Measurements from ENCODE around the gene EPB41L4B.

Gene EPB41L4B

DNA sequence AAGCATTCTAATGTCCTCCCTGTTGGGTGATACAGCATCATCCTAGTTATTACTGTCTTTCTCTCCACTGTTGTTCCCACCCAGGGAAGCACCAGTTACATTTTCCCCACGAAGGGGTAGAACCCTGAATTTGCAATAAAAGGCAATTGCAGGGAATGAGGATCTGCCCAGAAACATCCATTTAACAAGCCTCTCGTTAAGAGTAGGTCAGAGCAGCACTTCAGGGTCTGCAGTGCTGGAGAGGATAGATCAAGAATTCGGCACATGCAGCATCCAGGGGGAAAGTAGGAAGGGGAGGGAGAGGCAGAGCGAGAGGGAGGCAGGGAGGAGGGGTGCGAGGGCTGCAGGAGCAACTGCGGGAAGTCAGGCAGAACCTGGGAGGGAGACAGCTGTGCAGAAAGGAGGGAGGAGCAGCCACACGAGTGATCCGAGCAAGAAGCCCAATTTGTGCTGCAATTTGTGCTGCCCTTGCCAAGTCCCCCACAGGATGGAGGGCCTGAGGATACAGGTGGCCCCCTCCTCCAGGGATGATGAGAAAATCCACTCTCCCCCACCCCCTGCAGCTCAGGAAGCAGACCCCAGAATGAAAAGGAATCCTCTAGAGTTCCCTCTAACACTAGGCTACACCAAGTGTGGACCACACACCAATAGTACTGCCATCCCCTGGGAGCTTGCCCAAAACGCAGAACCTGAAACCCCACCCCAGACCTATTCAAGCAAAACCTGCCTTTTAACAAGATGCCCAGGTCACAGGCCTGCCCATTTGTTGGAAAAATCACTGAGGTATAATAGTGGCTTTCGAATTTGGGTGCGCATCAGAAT, 62.2 kb downstream of the EPB41L4B start:
- TF ChIP-seq, protein P1, sequence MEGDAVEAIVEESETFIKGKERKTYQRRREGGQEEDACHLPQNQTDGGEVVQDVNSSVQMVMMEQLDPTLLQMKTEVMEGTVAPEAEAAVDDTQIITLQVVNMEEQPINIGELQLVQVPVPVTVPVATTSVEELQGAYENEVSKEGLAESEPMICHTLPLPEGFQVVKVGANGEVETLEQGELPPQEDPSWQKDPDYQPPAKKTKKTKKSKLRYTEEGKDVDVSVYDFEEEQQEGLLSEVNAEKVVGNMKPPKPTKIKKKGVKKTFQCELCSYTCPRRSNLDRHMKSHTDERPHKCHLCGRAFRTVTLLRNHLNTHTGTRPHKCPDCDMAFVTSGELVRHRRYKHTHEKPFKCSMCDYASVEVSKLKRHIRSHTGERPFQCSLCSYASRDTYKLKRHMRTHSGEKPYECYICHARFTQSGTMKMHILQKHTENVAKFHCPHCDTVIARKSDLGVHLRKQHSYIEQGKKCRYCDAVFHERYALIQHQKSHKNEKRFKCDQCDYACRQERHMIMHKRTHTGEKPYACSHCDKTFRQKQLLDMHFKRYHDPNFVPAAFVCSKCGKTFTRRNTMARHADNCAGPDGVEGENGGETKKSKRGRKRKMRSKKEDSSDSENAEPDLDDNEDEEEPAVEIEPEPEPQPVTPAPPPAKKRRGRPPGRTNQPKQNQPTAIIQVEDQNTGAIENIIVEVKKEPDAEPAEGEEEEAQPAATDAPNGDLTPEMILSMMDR (IDR thresholded peaks at IDR 0.05; ENCODE audit: insufficient read depth, low read length, poor library complexity, severe bottlenecking), result no peak
- no peaks in the 10 kb centered on the region for H3K27me3 ChIP-seq (replicated peaks; ENCODE audit: control insufficient read depth, insufficient read depth, low read length)
- no peak overlapping the region for H3K4me3 ChIP-seq (replicated peaks; ENCODE audit: low read depth, low read length)
- no peaks in the 10 kb centered on the region for H3K36me3 ChIP-seq (ENCODE audit: control insufficient read depth, insufficient read depth, low read length)
- DNase-seq (ENCODE audit: extremely low read depth, insufficient read length), result no peak

DNA sequence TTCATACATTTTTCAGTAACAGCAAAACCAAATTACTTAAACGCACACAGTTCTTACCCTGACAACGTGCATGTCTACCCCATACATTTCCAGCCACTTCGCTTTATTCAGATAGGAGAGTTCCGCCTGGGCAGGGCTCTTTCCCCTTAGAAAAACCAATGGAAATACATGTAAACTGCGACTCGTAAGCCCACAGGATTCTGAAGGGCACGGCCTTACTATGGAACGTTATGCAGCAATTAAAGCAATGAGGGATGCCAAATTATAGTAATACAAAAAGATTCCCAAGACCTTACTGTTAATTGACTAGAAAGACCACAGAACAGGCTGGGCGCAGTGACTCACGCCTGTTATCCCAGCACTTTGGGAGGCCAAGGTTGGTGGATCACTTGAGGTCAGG, 64.5 kb downstream of the EPB41L4B start:
- H3K4me3 ChIP-seq (replicated peaks; ENCODE audit: low read depth, low read length), result no peak overlapping the region
- H3K27me3 ChIP-seq (replicated peaks; ENCODE audit: control insufficient read depth, insufficient read depth, low read length), result no peaks in the 10 kb centered on the region
- no peaks in the 10 kb centered on the region for H3K36me3 ChIP-seq (ENCODE audit: control insufficient read depth, insufficient read depth, low read length)
- no peak for DNase-seq (ENCODE audit: extremely low read depth, insufficient read length)
- TF ChIP-seq, protein P1 (IDR thresholded peaks at IDR 0.05; ENCODE audit: insufficient read depth, low read length, poor library complexity, severe bottlenecking), result no peak

- DNase-seq (ENCODE audit: extremely low read depth, insufficient read length), result no peak
- TF ChIP-seq, protein P1 (IDR thresholded peaks at IDR 0.05; ENCODE audit: insufficient read depth, low read length, poor library complexity, severe bottlenecking), result no peak
- H3K4me3 ChIP-seq (replicated peaks; ENCODE audit: low read depth, low read length), result no peak overlapping the region
- H3K36me3 ChIP-seq (ENCODE audit: control insufficient read depth, insufficient read depth, low read length), result no peaks in the 10 kb centered on the region
- H3K27me3 ChIP-seq (replicated peaks; ENCODE audit: control insufficient read depth, insufficient read depth, low read length), result no peaks in the 10 kb centered on the region
Measured at GRCh38 chr9:109255394-109255793, 65.5 kb downstream of the EPB41L4B start.

DNA sequence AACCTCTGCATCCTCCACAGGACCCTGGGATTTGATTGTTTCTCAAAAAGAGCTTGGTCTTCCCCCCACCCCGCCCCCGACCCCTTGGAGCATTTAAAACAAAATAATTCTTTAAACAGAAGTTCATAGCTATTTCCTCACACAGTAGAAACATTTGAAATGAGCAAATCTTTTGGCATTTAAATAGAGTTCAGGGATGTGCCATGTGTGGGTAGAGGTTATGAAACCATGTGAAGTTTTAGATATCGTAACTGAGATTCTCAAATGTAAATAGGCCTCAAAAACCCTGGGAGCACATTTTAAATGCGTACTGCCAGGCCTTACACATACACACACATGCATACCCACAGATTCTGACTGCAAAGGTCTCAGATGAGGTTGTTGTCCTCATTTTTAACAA, 66.5 kb downstream of the EPB41L4B start:
- DNase-seq (ENCODE audit: extremely low read depth, insufficient read length), result no peak
- no peaks in the 10 kb centered on the region for H3K27me3 ChIP-seq (replicated peaks; ENCODE audit: control insufficient read depth, insufficient read depth, low read length)
- H3K4me3 ChIP-seq (replicated peaks; ENCODE audit: low read depth, low read length), result no peak overlapping the region
- TF ChIP-seq, protein P1 (IDR thresholded peaks at IDR 0.05; ENCODE audit: insufficient read depth, low read length, poor library complexity, severe bottlenecking), result no peak
- no peaks in the 10 kb centered on the region for H3K36me3 ChIP-seq (ENCODE audit: control insufficient read depth, insufficient read depth, low read length)

- Histone ChIP-seq H3K36me3 (ENCODE audit: control insufficient read depth, insufficient read depth, low read length) (no peaks in the 10 kb centered on the region), H3K4me3 (replicated peaks; ENCODE audit: low read depth, low read length) (no peak overlapping the region), H3K27me3 (replicated peaks; ENCODE audit: control insufficient read depth, insufficient read depth, low read length) (no peaks in the 10 kb centered on the region)
- no peak for DNase-seq (ENCODE audit: extremely low read depth, insufficient read length)
- TF ChIP-seq, protein P1 (IDR thresholded peaks at IDR 0.05; ENCODE audit: insufficient read depth, low read length, poor library complexity, severe bottlenecking), result no peak
Measured at GRCh38 chr9:109253637-109254284, 67.1 kb downstream of the EPB41L4B start.
